Mesenchymal stem cell (in vitro differentiated cells and primary cell): ENCODE results near the gene PALD1.

Experiments used
- DNase-seq: peaks from one replicate; pipeline ENCODE4 v3.0.0-alpha.2; 2013
- H2AFZ ChIP-seq: one replicate; pipeline ENCODE4 v1.6.1; 2013; ENCODE audit warnings: low read depth, mild to moderate bottlenecking, control low read depth, inconsistent platforms, low read length, moderate library complexity
- H2AK5ac ChIP-seq: 2 replicates; pipeline ENCODE4 v1.6.1; 2013; ENCODE audit warnings: low read length, moderate library complexity, mild to moderate bottlenecking, inconsistent platforms; ENCODE audit not compliant: severe bottlenecking
- H2BK120ac ChIP-seq: one replicate; pipeline ENCODE4 v1.6.1; 2013; ENCODE audit warnings: low read depth, mild to moderate bottlenecking, inconsistent platforms, low read length, moderate library complexity
- H2BK12ac ChIP-seq, 2 experiments: one replicate each; pipeline ENCODE4 v1.6.1; 2013; ENCODE audit warnings: inconsistent platforms in 2 of 2, low read length in 2 of 2, mild to moderate bottlenecking in 2 of 2, moderate library complexity in 2 of 2, control low read depth in 1 of 2
- H2BK15ac ChIP-seq: one replicate; pipeline ENCODE4 v1.6.1; 2013; ENCODE audit warnings: mild to moderate bottlenecking, low read depth, inconsistent platforms; ENCODE audit not compliant: poor library complexity, severe bottlenecking
- H2BK5ac ChIP-seq: 2 replicates; pipeline ENCODE4 v1.6.1; 2013; ENCODE audit warnings: low read depth, mild to moderate bottlenecking, low read length, control low read depth, inconsistent platforms; ENCODE audit not compliant: poor library complexity, severe bottlenecking
- H3K14ac ChIP-seq, 2 experiments: one replicate each; pipeline ENCODE4 v1.6.1; 2013; ENCODE audit warnings: inconsistent platforms in 2 of 2, low read length in 2 of 2, control low read depth in 1 of 2, mild to moderate bottlenecking in 1 of 2, moderate library complexity in 1 of 2
- H3K18ac ChIP-seq, 2 experiments: one replicate each; pipeline ENCODE4 v1.6.1; 2013; ENCODE audit warnings: inconsistent platforms in 2 of 2, low read length in 2 of 2, control low read depth in 1 of 2, low read depth in 1 of 2, mild to moderate bottlenecking in 1 of 2
- H3K23ac ChIP-seq, 2 experiments: one replicate each; pipeline ENCODE4 v1.6.1; 2013; ENCODE audit warnings: inconsistent platforms in 2 of 2, low read length in 2 of 2, mild to moderate bottlenecking in 2 of 2, moderate library complexity in 2 of 2, control low read depth in 1 of 2
- H3K27ac ChIP-seq: 2 replicates; pipeline ENCODE4 v1.5.1; 2013; ENCODE audit warnings: mild to moderate bottlenecking, moderate library complexity, low read length, control low read depth, inconsistent platforms; ENCODE audit not compliant: poor library complexity, severe bottlenecking
- H3K27me3 ChIP-seq, 2 experiments: 2 replicates each; pipeline versions ENCODE4 v1.6.1 to v1.7.0; 2013; ENCODE audit warnings: low read length in 2 of 2, mild to moderate bottlenecking in 2 of 2, moderate library complexity in 2 of 2, control low read depth in 1 of 2, inconsistent platforms in 1 of 2; ENCODE audit not compliant: control insufficient read depth in 1 of 2, insufficient read depth in 1 of 2
- H3K36me3 ChIP-seq, 2 experiments: 2 replicates each; pipeline versions ENCODE4 v1.6.1 to v1.7.0; 2013; ENCODE audit warnings: low read length in 2 of 2, control low read depth in 1 of 2, inconsistent platforms in 1 of 2, low read depth in 1 of 2, mild to moderate bottlenecking in 1 of 2; ENCODE audit not compliant: insufficient read depth in 2 of 2, control insufficient read depth in 1 of 2
- H3K4ac ChIP-seq, 2 experiments: one replicate each; pipeline ENCODE4 v1.6.1; 2013; ENCODE audit warnings: inconsistent platforms in 2 of 2, low read length in 2 of 2, mild to moderate bottlenecking in 2 of 2, moderate library complexity in 2 of 2, control low read depth in 1 of 2, low read depth in 1 of 2
- H3K4me1 ChIP-seq: 2 replicates; pipeline ENCODE4 v1.6.1; 2013; ENCODE audit warnings: low read depth, low read length, control low read depth; ENCODE audit not compliant: control insufficient read depth, insufficient read depth
- H3K4me2 ChIP-seq: 2 replicates; pipeline ENCODE4 v1.6.1; 2013; ENCODE audit warnings: low read length, mild to moderate bottlenecking, inconsistent platforms; ENCODE audit not compliant: poor library complexity, severe bottlenecking
- H3K4me3 ChIP-seq, 2 experiments: 2 replicates each; pipeline versions ENCODE4 v1.5.1 to v1.7.0; 2013; ENCODE audit warnings: low read length in 2 of 2, mild to moderate bottlenecking in 2 of 2, control low read depth in 1 of 2, low read depth in 1 of 2; ENCODE audit not compliant: insufficient read depth in 1 of 2
- H3K79me1 ChIP-seq: replicated peaks from 2 replicates; pipeline ENCODE4 v1.6.1; 2013; ENCODE audit warnings: mild to moderate bottlenecking, control low read depth, low read length, inconsistent platforms; ENCODE audit not compliant: poor library complexity, severe bottlenecking
- H3K9ac ChIP-seq: 2 replicates; pipeline ENCODE4 v1.7.0; 2013; ENCODE audit warnings: mild to moderate bottlenecking, low read length, moderate library complexity
- H3K9me3 ChIP-seq: 2 replicates; pipeline ENCODE4 v1.7.0; 2013; ENCODE audit warnings: mild to moderate bottlenecking, low read length; ENCODE audit not compliant: control insufficient read depth
- H4K8ac ChIP-seq: one replicate; pipeline ENCODE4 v1.6.1; 2013; ENCODE audit warnings: inconsistent platforms, mild to moderate bottlenecking, low read length, moderate library complexity
- H4K91ac ChIP-seq: one replicate; pipeline ENCODE4 v1.6.1; 2013; ENCODE audit warnings: mild to moderate bottlenecking, low read length, inconsistent platforms
- WGBS: methylation state at CpG from one replicate; pipeline ENCODE4 v1.1.7; 2013; ENCODE audit warnings: mixed read lengths; 5-methylcytosine and 5-hydroxymethylcytosine counted together

The PALD1 gene

DNA sequence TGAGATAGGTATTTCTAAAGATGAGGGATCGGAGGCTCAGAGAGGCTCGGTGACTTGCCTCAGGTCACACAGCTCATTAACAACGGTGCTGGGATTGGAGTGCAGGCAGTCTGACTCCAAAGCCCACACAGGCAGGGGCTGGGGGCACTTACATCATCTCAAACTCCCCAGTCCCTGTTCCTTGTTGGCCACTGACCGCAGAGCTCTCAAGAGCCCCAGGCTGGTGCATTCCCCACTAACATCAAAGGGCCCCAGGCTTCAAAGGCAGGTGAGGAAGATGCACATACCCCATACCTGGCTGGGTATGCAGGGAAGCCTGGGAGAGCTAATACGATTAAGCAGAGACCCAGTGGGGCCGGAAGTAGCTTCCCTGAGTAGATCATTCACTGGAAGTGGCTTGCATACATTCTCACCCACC is 23.3 kb upstream of the PALD1 start:
- Histone ChIP-seq H3K27ac (no peak overlapping the region), H4K91ac (no peak overlapping the region), H2AK5ac (no peak overlapping the region), H3K27me3 (peaks cover 44 to 55% of the 10 kb centered on the region in 2 experiments), H3K4ac (no peak overlapping the region), H3K14ac (no peak overlapping the region), H3K36me3 (no peaks in the 10 kb centered on the region), H3K23ac (no peak overlapping the region), H3K4me1 (peaks cover 27% of the 10 kb centered on the region), H2BK12ac (no peak overlapping the region), H2BK5ac (no peak overlapping the region), H3K4me3 (no peak overlapping the region), H3K79me1 (no peaks in the 10 kb centered on the region), H4K8ac (no peak overlapping the region), H2BK120ac (no peak overlapping the region), H2BK15ac (no peak overlapping the region), H3K9me3 (no peaks in the 10 kb centered on the region), H3K9ac (no peak overlapping the region), H2AFZ (no peak overlapping the region), H3K18ac (no peak overlapping the region), H3K4me2 (no peak overlapping the region)
- no peak for DNase-seq
- 24% methylated on average over 5 of the region's 6 CpGs for WGBS

- Histone ChIP-seq H3K36me3 (no peaks in the 10 kb centered on the region), H3K79me1 (no peaks in the 10 kb centered on the region), H3K23ac (no peak overlapping the region), H2BK120ac (no peak overlapping the region), H3K4me3 (no peak overlapping the region), H3K9me3 (no peaks in the 10 kb centered on the region), H3K4me2 (no peak overlapping the region), H2AK5ac (no peak overlapping the region), H4K91ac (no peak overlapping the region), H3K18ac (no peak overlapping the region), H2AFZ (no peak overlapping the region), H3K27me3 (peaks cover 44 to 48% of the 10 kb centered on the region in 2 experiments), H3K9ac (no peak overlapping the region), H4K8ac (no peak overlapping the region), H2BK15ac (no peak overlapping the region), H3K4ac (no peak overlapping the region), H2BK12ac (no peak overlapping the region), H3K4me1 (peaks cover 21% of the 10 kb centered on the region), H3K14ac (no peak overlapping the region), H2BK5ac (no peak overlapping the region), H3K27ac (no peak overlapping the region)
- 43% methylated on average over 3 of the region's 8 CpGs for WGBS
- no peak for DNase-seq
These were observed 22.4 kb upstream of the PALD1 start for GRCh38 chr10:70456164-70456563.

GRCh38 chr10:70457759-70458305 is 20.7 kb upstream of the PALD1 start:
- Histone ChIP-seq H2BK120ac (no peak overlapping the region), H2BK15ac (no peak overlapping the region), H3K27me3 (peaks cover 44 to 46% of the 10 kb centered on the region in 2 experiments), H2BK5ac (no peak overlapping the region), H3K4ac (no peak overlapping the region), H4K91ac (no peak overlapping the region), H3K9me3 (no peaks in the 10 kb centered on the region), H3K9ac (no peak overlapping the region), H3K14ac (peak overlapping the region in 1 of 2 experiments; percentile 89), H3K18ac (peak overlapping the region in 1 of 2 experiments; percentile 92), H3K4me2 (peak overlapping the region; percentile 79), H3K27ac (no peak overlapping the region), H3K23ac (peak overlapping the region in 1 of 2 experiments; percentile 20), H3K36me3 (no peaks in the 10 kb centered on the region), H4K8ac (peak overlapping the region; percentile 19), H2AFZ (peak overlapping the region; percentile 63), H2AK5ac (no peak overlapping the region), H3K4me3 (peak overlapping the region; percentile 41 to 47), H3K4me1 (peaks cover 22% of the 10 kb centered on the region), H3K79me1 (no peaks in the 10 kb centered on the region), H2BK12ac (peak overlapping the region in 1 of 2 experiments; percentile 70)
- WGBS: 41% methylated on average over 17 of the region's 17 CpGs
- no peak for DNase-seq

DNA sequence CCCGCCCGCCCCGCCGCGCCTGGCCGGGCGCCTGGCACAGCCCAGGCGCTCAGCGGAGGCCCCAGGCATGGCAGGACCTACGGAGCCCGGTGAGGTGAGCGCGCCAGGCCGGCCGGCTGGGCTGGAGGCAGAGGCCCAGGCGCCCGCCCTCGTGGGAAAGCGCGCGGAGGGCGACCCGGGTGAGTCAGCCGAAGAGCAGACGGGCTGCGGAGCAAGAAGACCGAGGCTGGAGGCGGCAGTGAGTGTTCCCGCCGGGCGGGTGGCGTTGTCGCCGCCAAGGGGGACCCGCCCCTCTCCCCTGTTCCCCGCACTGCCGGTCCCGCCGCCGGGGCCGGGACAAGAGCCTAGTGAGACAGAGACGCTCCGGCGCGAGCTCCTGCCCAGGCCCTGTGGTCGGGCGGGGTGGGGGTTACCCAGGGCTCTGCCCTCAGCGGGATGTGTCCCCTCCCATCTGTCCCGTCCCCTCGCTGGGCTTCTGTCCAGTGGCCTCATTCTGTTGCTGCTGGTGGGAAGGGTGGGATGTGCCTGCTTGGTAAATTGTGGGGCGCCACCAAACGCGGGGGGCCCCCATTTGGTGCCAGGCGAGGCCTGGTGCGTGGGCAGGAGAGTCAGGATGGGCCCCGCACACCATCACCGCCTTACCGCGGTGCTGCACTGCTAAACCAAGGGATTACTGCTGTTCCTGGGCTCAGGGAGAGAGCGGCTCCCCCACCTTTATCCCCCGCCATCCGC is 20.1 kb upstream of the PALD1 start:
- H3K9me3 ChIP-seq: no peaks in the 10 kb centered on the region
- no peak overlapping the region for H2BK15ac ChIP-seq
- 5% methylated on average over 42 of the region's 62 CpGs for WGBS
- H2AFZ ChIP-seq: peak overlapping the region; percentile 63
- H3K23ac ChIP-seq: no peak overlapping the region
- peak overlapping the region; percentile 19 for H4K8ac ChIP-seq
- H2BK5ac ChIP-seq: no peak overlapping the region
- peak overlapping the region in 1 of 2 experiments; percentile 89 for H3K14ac ChIP-seq
- no peak overlapping the region for H2BK120ac ChIP-seq
- peak overlapping the region; percentile 32 for H3K9ac ChIP-seq
- peak overlapping the region; percentile 28 to 92 for H3K18ac ChIP-seq
- peak; percentile 87 for DNase-seq
- no peak overlapping the region for H2AK5ac ChIP-seq
- no peaks in the 10 kb centered on the region for H3K79me1 ChIP-seq
- H3K36me3 ChIP-seq: no peaks in the 10 kb centered on the region
- peak overlapping the region in 1 of 2 experiments; percentile 71 for H3K4ac ChIP-seq
- H3K4me3 ChIP-seq: peak overlapping the region; percentile 41 to 47
- H3K27me3 ChIP-seq: peaks cover 44 to 46% of the 10 kb centered on the region in 2 experiments
- peak overlapping the region in 1 of 2 experiments; percentile 70 for H2BK12ac ChIP-seq
- H3K27ac ChIP-seq: no peak overlapping the region
- H4K91ac ChIP-seq: no peak overlapping the region
- peaks cover 22% of the 10 kb centered on the region for H3K4me1 ChIP-seq
- H3K4me2 ChIP-seq: peak overlapping the region; percentile 79
